ENCODE results near the gene CHMP3.
A peak's percentile ranks its signal among the peaks of the same experiment; 100 is the strongest.
"Not testable (repeated sequence)": the region's sequence is repeated elsewhere in the genome, so short reads cannot be mapped to it uniquely, and the experiment has no call there.

The CHMP3 gene

GRCh38 chr2:86545296-86545924 is 17.8 kb downstream of the CHMP3 start:
- DNase-seq, result peak; percentile 20
- H3K9ac ChIP-seq (ENCODE audit: low read depth, low read length); ATAC-seq (ENCODE audit: insufficient read depth, low read depth); H4K20me1 ChIP-seq (ENCODE audit: insufficient read depth, low read length); H3K79me2 ChIP-seq (ENCODE audit: insufficient read depth, low read length); H3K27me3 ChIP-seq (ENCODE audit: insufficient read depth, low read length, poor library complexity); H3K27ac ChIP-seq (ENCODE audit: low read length); H3K4me2 ChIP-seq (ENCODE audit: insufficient read depth, low read length); H3K4me1 ChIP-seq (ENCODE audit: insufficient read depth, low read length); H2AFZ ChIP-seq (ENCODE audit: low read depth, low read length); H3K4me3 ChIP-seq (ENCODE audit: low read depth in 1 of 2, low read length in 2 of 2): not testable (repeated sequence)
- H3K36me3 ChIP-seq (ENCODE audit: insufficient read depth, low read length), result peaks cover 20% of the 10 kb centered on the region
- H3K9me3 ChIP-seq (ENCODE audit: insufficient read depth, low read length, severe bottlenecking), result peaks cover 39% of the 10 kb centered on the region

- H3K79me2 ChIP-seq (ENCODE audit: insufficient read depth, low read length); ATAC-seq (ENCODE audit: insufficient read depth, low read depth); H3K4me1 ChIP-seq (ENCODE audit: insufficient read depth, low read length); H3K27ac ChIP-seq (ENCODE audit: low read length); H4K20me1 ChIP-seq (ENCODE audit: insufficient read depth, low read length); H3K9ac ChIP-seq (ENCODE audit: low read depth, low read length); H3K4me2 ChIP-seq (ENCODE audit: insufficient read depth, low read length); H2AFZ ChIP-seq (ENCODE audit: low read depth, low read length); H3K4me3 ChIP-seq (ENCODE audit: low read depth in 1 of 2, low read length in 2 of 2); DNase-seq; H3K27me3 ChIP-seq (ENCODE audit: insufficient read depth, low read length, poor library complexity): not testable (repeated sequence)
- Histone ChIP-seq H3K36me3 (ENCODE audit: insufficient read depth, low read length) (peaks cover 14% of the 10 kb centered on the region), H3K9me3 (ENCODE audit: insufficient read depth, low read length, severe bottlenecking) (peaks cover 31% of the 10 kb centered on the region)
Measured at GRCh38 chr2:86544278-86545099, 18.8 kb downstream of the CHMP3 start.

- ATAC-seq (ENCODE audit: insufficient read depth, low read depth) (no peak), DNase-seq (no peak)
- Histone ChIP-seq H3K27me3 (ENCODE audit: insufficient read depth, low read length, poor library complexity) (no peaks in the 10 kb centered on the region), H3K9me3 (ENCODE audit: insufficient read depth, low read length, severe bottlenecking) (peaks cover 25% of the 10 kb centered on the region), H3K4me1 (ENCODE audit: insufficient read depth, low read length) (no peaks in the 10 kb centered on the region), H3K4me2 (ENCODE audit: insufficient read depth, low read length) (no peak overlapping the region), H2AFZ (ENCODE audit: low read depth, low read length) (no peak overlapping the region), H3K4me3 (ENCODE audit: low read depth in 1 of 2, low read length in 2 of 2) (no peak overlapping the region), H3K36me3 (ENCODE audit: insufficient read depth, low read length) (peaks cover 14% of the 10 kb centered on the region), H3K9ac (ENCODE audit: low read depth, low read length) (no peak overlapping the region), H3K27ac (ENCODE audit: low read length) (no peak overlapping the region), H3K79me2 (ENCODE audit: insufficient read depth, low read length) (no peaks in the 10 kb centered on the region; the same call in 1 of the 2 replicates), H4K20me1 (ENCODE audit: insufficient read depth, low read length) (no peaks in the 10 kb centered on the region)
- no peak for TF ChIP-seq EZH2 (IDR thresholded peaks at IDR 0.05; ENCODE audit: borderline replicate concordance, low read depth, low read length, severe bottlenecking)
- TF ChIP-seq CTCF (IDR thresholded peaks at IDR 0.05; ENCODE audit: borderline replicate concordance, extremely low read depth, low read length, poor library complexity, severe bottlenecking), result no peak
Measured at GRCh38 chr2:86543793-86544192, 19.4 kb downstream of the CHMP3 start.

- Histone ChIP-seq H3K79me2 (ENCODE audit: insufficient read depth, low read length) (no peaks in the 10 kb centered on the region; the same call in 1 of the 2 replicates), H2AFZ (ENCODE audit: low read depth, low read length) (no peak overlapping the region), H3K4me3 (ENCODE audit: low read depth in 1 of 2, low read length in 2 of 2) (no peak overlapping the region), H3K9ac (ENCODE audit: low read depth, low read length) (no peak overlapping the region), H3K9me3 (ENCODE audit: insufficient read depth, low read length, severe bottlenecking) (peaks cover 24% of the 10 kb centered on the region), H3K36me3 (ENCODE audit: insufficient read depth, low read length) (peaks cover 14% of the 10 kb centered on the region), H3K27me3 (ENCODE audit: insufficient read depth, low read length, poor library complexity) (no peaks in the 10 kb centered on the region), H3K27ac (ENCODE audit: low read length) (no peak overlapping the region), H3K4me1 (ENCODE audit: insufficient read depth, low read length) (no peaks in the 10 kb centered on the region), H4K20me1 (ENCODE audit: insufficient read depth, low read length) (no peaks in the 10 kb centered on the region), H3K4me2 (ENCODE audit: insufficient read depth, low read length) (no peak overlapping the region)
- TF ChIP-seq CTCF (IDR thresholded peaks at IDR 0.05; ENCODE audit: borderline replicate concordance, extremely low read depth, low read length, poor library complexity, severe bottlenecking), result no peak
- no peak for TF ChIP-seq EZH2 (IDR thresholded peaks at IDR 0.05; ENCODE audit: borderline replicate concordance, low read depth, low read length, severe bottlenecking)
- no peak for ATAC-seq (ENCODE audit: insufficient read depth, low read depth)
- no peak for DNase-seq
Measured at GRCh38 chr2:86543335-86543734, 19.9 kb downstream of the CHMP3 start.
